IPS-18c (cell line): ENCODE data around the gene DNAH11.
"Not testable (repeated sequence)": the region's sequence is repeated elsewhere in the genome, so short reads cannot be mapped to it uniquely, and the experiment has no call there.

ENCODE experiments used
- H3K4me3 ChIP-seq: 2 replicates; pipeline ENCODE4 v1.7.0; 2013; ENCODE audit warnings: low read depth, mild to moderate bottlenecking, low read length, moderate library complexity; ENCODE audit not compliant: insufficient read depth
- H3K9me3 ChIP-seq: one replicate; pipeline ENCODE4 v1.6.1; 2013; ENCODE audit warnings: mild to moderate bottlenecking, low read length, moderate library complexity; ENCODE audit not compliant: control insufficient read depth, insufficient read depth

Gene DNAH11

GRCh38 chr7:21732956-21733355, 190.1 kb downstream of the DNAH11 start:
- H3K4me3 ChIP-seq, result not testable (repeated sequence)

GRCh38 chr7:21733837-21734236, 191.0 kb downstream of the DNAH11 start:
- Histone ChIP-seq H3K9me3 (no peaks in the 10 kb centered on the region), H3K4me3 (no peak overlapping the region)

More at GRCh38 chr7:21732956-21733355, 190.1 kb downstream of the DNAH11 start:
- H3K9me3 ChIP-seq, result not testable (repeated sequence)

GRCh38 chr7:21743493-21743892, 200.7 kb downstream of the DNAH11 start:
- Histone ChIP-seq H3K4me3 (no peak overlapping the region), H3K9me3 (peaks cover 4% of the 10 kb centered on the region)

GRCh38 chr7:21746949-21747348, 204.1 kb downstream of the DNAH11 start:
- H3K9me3 ChIP-seq, result no peaks in the 10 kb centered on the region

GRCh38 chr7:21747806-21748205, 205.0 kb downstream of the DNAH11 start:
- Histone ChIP-seq H3K9me3 (no peaks in the 10 kb centered on the region), H3K4me3 (no peak overlapping the region)

More at GRCh38 chr7:21746949-21747348, 204.1 kb downstream of the DNAH11 start:
- no peak overlapping the region for H3K4me3 ChIP-seq

- Histone ChIP-seq H3K4me3 (no peak overlapping the region), H3K9me3 (no peaks in the 10 kb centered on the region)
Observed at GRCh38 chr7:21749378-21749777, 206.5 kb downstream of the DNAH11 start.

- no peak overlapping the region for H3K4me3 ChIP-seq
- H3K9me3 ChIP-seq, result no peaks in the 10 kb centered on the region
Observed at GRCh38 chr7:21753071-21753470, 210.2 kb downstream of the DNAH11 start.

GRCh38 chr7:21754963-21755362, 212.1 kb downstream of the DNAH11 start:
- Histone ChIP-seq H3K9me3 (no peaks in the 10 kb centered on the region), H3K4me3 (no peak overlapping the region)

- no peaks in the 10 kb centered on the region for H3K9me3 ChIP-seq
- H3K4me3 ChIP-seq, result no peak overlapping the region
Observed at GRCh38 chr7:21757537-21758282, 214.9 kb downstream of the DNAH11 start.

GRCh38 chr7:21758286-21758685, 215.4 kb downstream of the DNAH11 start:
- H3K4me3 ChIP-seq, result no peak overlapping the region
- no peaks in the 10 kb centered on the region for H3K9me3 ChIP-seq

GRCh38 chr7:21762469-21762868, 219.6 kb downstream of the DNAH11 start:
- H3K9me3 ChIP-seq, result no peaks in the 10 kb centered on the region

GRCh38 chr7:21763818-21764217, 221.0 kb downstream of the DNAH11 start:
- Histone ChIP-seq H3K9me3 (no peaks in the 10 kb centered on the region), H3K4me3 (no peak overlapping the region)

More at GRCh38 chr7:21762469-21762868, 219.6 kb downstream of the DNAH11 start:
- H3K4me3 ChIP-seq, result no peak overlapping the region

- Histone ChIP-seq H3K4me3 (no peak overlapping the region), H3K9me3 (no peaks in the 10 kb centered on the region)
Observed at GRCh38 chr7:21766218-21766617, 223.4 kb downstream of the DNAH11 start.

GRCh38 chr7:21767300-21767900, 224.6 kb downstream of the DNAH11 start:
- no peak overlapping the region for H3K4me3 ChIP-seq
- H3K9me3 ChIP-seq, result no peaks in the 10 kb centered on the region

- H3K4me3 ChIP-seq, result no peak overlapping the region
- H3K9me3 ChIP-seq, result no peaks in the 10 kb centered on the region
Observed at GRCh38 chr7:21768279-21768678, 225.4 kb downstream of the DNAH11 start.

- H3K4me3 ChIP-seq, result no peak overlapping the region
- no peaks in the 10 kb centered on the region for H3K9me3 ChIP-seq
Observed at GRCh38 chr7:21771266-21771665, 228.4 kb downstream of the DNAH11 start.

GRCh38 chr7:21771906-21772610, 229.2 kb downstream of the DNAH11 start:
- Histone ChIP-seq H3K9me3 (no peaks in the 10 kb centered on the region), H3K4me3 (no peak overlapping the region)

- H3K9me3 ChIP-seq, result no peaks in the 10 kb centered on the region
Observed at GRCh38 chr7:21773326-21773725, 230.5 kb downstream of the DNAH11 start.

More at GRCh38 chr7:21773326-21773725, 230.5 kb downstream of the DNAH11 start:
- H3K4me3 ChIP-seq, result no peak overlapping the region
